Hematopoietic multipotent progenitor cell treated with erythropoietin and hydrocortisone succinate and interleukin-3 and kit ligand, for 17 days (in vitro differentiated cells): ENCODE results near the gene SRSF1.
"Not testable (repeated sequence)": the region's sequence is repeated elsewhere in the genome, so short reads cannot be mapped to it uniquely, and the experiment has no call there.

Experiments
- DNase-seq: peaks from one replicate; pipeline ENCODE4 v3.0.0-alpha.2; 2015; ENCODE audit warnings: low spot score

SRSF1 gene

DNA sequence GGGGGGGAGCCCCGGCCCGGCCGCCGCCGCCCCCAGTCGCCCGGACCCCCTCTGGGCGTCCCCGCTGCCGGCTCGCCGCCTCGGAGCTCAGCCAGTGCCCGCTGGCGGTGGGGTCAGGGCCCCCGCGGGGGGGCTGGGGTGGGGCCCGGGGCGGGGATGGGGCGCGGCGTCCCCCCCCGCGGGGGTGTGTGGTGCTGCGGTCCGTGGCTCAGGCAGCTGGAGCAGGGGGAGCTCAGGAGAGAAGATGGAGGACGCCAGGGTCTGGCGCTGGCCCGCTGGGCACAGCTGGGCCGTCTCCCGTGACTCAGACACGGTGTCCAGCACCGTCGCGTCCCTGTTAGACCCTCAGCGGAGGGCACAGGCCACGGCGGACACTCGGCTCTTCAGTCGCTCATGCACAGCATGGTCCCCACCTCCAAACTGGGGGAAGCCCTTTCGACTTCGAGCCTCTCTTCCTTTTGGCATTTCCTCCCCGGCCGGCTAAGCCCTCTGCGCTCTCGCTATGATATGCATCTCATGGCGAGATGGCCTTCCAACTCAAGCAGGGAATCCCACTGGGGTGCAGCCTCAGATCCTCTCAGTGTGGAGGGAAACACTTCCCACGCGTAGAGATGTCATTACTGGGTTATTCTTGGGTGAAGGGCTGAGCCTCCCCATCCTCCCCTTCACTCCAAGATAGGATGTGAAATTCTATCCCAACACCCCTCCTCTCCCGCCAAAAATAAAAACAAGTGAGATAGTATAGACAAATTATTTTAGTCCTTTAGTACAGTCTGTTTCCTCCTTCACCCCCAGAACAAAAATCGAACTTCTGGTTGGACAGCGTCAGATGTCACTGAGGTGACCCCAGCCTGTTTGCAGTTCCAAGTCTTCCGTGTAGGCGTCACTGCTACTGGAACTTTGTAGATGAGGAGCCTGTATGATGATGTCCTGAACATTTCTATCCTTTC is 18.5 kb downstream of the SRSF1 start:
- DNase-seq: peak; percentile 85

DNA sequence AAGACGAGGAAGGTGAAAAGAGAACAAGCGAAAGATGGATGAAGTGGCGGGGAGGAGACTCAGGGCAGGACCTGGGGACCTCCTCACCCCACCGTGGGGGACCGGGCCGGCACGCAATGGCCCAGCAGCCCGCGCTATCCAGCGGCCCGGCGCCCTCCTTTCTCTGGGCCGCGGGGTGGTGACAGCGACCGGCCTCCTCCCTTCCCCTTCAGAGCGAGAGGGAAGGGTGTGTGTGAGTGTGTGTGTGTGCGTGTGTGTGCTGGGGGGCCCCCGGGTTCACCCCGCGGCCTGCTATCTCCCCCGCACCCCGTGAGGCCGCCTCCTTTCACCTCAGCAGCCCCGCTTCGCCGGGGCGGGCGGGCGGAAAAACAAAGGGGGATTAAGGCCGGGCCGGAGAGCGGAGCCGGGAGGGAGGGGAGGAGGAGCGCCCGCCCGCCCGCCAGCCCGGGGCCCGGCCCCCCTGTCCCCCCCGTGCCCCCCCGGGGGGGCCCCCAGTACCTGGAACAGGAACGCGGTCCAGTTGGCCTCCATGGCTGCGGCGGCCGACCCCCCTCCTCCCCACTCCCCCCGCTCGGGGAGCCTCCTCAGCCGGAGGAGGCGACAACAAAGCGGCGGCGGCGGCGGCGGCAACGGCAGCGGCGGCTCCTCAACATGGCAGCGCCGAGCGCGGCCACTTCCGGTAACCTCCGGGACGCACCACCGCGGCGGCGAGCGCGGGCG is 19.3 kb downstream of the SRSF1 start, which contains the start of gene VEZF1:
Gene VEZF1 (minus strand): TSS at position 674 of the 720 bp plus-strand sequence. CDS start 143 bp downstream, at position 531.
- DNase-seq: peak; percentile 73

- DNase-seq: peak; percentile 62
These were observed 20.0 kb downstream of the SRSF1 start for GRCh38 chr17:57986841-57987580.

DNA sequence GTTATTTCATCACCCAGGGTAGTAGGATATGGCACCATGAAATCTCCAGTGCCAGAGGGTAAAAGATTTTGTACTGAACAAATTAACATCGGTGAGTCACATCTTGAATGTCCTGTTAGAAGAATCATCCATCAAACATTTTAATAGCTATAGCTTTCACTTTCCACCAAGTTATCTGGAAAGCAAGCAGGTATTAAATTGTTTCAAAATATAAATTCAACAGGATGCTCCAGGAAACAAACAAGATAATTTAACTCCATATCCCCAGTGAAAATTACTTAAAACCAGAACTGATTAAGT is 21.4 kb downstream of the SRSF1 start:
- DNase-seq: no peak

GRCh38 chr17:57984936-57985674 is 21.9 kb downstream of the SRSF1 start:
- DNase-seq: no peak

- no peak for DNase-seq
These were observed 22.7 kb downstream of the SRSF1 start for GRCh38 chr17:57984261-57984890.

DNA sequence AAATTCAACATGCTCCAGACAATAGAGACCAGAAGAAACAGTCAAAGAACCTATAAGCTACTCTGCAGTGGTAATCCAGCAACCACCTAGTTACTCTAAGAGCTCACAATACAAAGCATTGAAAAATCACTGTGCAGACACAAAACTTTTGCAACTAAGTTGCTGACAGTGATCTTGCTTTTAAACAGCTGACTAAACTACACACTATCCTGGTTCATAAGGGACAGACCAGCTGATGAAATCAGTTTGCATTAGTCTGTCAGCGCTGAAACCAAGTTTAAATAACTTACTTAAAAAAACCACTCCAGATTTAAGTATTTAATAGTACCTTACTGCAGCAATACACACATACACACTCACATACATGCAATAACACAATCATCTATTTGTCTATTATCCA is 23.6 kb downstream of the SRSF1 start:
- DNase-seq: no peak

DNA sequence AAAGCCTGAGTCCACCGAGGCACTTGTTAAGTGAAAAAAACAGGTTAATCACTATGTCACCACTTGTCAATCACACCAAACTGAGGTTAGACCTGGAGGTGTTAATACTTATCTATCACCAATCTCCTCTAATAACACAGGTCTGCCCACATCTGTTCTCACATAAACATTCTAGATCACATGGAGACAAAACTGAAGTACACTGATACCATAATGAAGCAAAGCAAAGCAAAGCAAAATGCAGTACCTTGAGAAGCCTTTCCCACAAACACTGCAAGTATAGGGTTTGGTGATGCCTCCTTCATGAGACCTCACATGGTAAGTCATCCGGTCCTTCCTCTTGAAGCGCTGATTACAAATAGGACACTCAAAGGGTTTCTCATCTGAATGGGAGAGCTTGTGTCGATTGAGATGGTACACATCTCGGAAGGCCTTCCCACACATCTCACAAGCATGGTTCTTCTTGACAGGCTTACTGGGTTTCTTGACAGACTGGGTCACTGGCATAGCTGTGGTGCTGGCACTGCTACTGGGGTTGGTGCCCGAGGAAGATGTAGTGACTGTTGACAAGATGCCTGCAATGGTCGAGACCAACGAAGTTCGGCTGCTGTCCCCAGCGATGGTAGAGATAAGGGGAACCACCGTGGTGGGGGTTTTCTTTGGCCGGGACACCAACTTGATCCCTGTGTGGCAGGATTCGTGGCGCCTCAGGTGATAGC is 24.4 kb downstream of the SRSF1 start:
- no peak for DNase-seq

DNA sequence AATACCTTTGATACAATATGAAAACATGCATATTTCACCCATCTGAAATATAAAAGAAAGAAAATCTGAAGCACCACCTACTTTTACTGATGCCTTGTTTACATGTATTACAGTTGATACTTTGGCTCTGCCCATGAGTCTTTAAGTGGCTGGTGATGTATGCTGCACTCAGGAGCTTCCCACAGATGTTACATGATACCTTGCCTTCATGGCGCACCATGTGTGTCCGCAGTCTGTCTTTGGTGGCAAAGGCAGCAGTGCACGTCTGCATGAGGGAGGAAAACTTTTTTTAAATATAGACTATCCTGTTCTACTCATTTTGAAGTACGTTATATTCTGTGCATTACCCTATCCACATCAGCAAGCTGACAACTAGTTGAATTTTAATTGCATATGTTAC is 26.5 kb downstream of the SRSF1 start:
- no peak for DNase-seq

- DNase-seq: peak; percentile 9
These were observed 28.0 kb downstream of the SRSF1 start for GRCh38 chr17:57979076-57979475.

DNA sequence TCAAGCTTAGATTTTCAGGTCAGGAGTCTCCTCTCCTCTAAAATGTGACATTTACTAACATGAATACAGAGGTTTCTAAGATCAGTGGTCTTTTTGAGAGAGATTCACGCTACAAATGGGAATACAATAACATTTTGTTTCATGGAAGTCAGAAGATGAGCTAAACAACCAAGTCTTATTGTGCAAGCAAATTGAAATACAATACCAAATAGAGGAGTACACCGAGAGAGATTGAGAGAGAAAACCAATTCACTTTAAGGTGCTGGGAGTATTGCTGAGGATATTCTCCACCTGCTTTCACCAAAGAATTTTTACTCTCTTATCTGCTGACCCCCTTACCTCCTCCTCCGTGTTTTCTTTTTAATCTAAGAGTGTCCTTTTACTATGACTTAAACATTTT is 30.5 kb downstream of the SRSF1 start:
- no peak for DNase-seq

- DNase-seq: no peak
These were observed 32.0 kb downstream of the SRSF1 start for GRCh38 chr17:57975044-57975443.

GRCh38 chr17:57974053-57974824 is 32.8 kb downstream of the SRSF1 start:
- not testable (repeated sequence) for DNase-seq

- no peak for DNase-seq
These were observed 34.9 kb downstream of the SRSF1 start for GRCh38 chr17:57972151-57972550.

- no peak for DNase-seq
These were observed 35.5 kb downstream of the SRSF1 start for GRCh38 chr17:57971572-57971971.

- DNase-seq: no peak
These were observed 36.3 kb downstream of the SRSF1 start for GRCh38 chr17:57970710-57971109.

DNA sequence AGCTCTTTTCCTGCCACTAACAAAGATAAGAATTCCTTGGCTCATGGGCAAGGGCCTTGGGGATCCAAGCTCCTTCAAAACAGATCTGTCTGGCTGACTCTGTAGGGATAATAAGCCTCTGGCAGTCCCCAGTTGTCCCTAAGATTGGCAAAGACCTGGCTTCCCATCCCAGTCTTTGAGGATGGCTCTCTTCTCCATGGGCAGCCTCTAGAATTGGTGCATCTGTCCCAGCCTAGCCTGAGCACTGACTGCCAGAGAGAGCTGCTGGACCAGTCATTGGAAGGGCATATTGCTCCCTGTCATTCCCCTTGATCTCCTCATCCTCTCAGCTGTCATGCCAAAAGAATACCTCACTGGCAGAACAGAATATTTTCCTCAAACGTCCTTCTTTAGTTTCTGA is 38.6 kb downstream of the SRSF1 start:
- no peak for DNase-seq

DNA sequence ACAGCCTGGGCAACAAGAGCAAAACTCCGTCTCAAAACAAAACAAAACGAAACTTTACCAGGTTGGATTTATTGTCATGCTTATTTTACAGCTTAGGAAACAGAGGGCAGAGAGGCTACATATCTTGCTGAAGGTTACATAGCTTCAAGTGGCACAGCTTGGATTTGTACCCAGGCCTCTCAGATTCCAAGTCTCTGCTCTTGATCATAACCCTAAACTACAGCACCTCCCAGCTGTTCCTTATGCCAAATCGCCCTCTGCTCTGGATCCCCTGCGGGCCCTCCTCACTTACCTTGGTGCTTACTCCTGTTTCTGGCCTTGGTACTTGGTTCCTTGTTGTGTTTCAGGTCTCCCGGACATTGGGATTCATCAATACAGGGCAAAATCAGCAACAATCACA is 40.2 kb downstream of the SRSF1 start:
- no peak for DNase-seq

DNA sequence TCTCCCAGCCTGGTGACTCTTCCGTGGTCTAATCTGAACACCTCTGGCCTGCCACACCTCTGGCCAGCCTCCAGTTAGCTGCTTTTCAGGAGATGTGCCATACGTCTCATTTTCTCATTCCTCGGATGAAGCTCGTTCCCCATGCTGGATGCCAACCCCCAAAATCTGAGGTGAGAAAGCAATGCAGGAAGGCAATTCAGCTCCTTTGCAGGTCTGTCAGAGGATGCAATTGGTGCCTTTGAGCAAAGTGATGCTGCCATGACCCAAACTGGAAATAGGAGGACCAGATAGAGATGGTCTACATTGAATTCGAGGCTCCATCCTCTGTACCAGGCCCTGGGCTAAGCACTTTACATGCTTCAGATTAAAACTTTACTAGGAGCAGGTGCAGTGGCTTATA is 40.8 kb downstream of the SRSF1 start:
- DNase-seq: no peak
